Hepatocyte (in vitro differentiated cells): Measurements from ENCODE around the gene C20orf96. TPM values are rescaled to one million over a fixed set of nuclear protein-coding genes. Genes with fewer than 3 reads are reported as not detected.

Source experiments
- DNase-seq: peaks from one replicate; pipeline ENCODE4 v3.0.0-alpha.2; 2016; ENCODE audit warnings: low spot score
- H2AFZ ChIP-seq: fragments of 200-600 bp; sonication (generic); 2 replicates; pipeline ENCODE4 v1.6.0; 2016; ENCODE audit warnings: antibody characterized with exemption, mild to moderate bottlenecking
- H3K27ac ChIP-seq: fragments of 200-600 bp; sonication (generic); 2 replicates; pipeline ENCODE4 v1.5.1; 2016; ENCODE audit warnings: mild to moderate bottlenecking
- H3K27me3 ChIP-seq: fragments of 200-600 bp; sonication (generic); 2 replicates; pipeline ENCODE4 v1.6.1; 2016
- H3K36me3 ChIP-seq: fragments of 200-600 bp; sonication (generic); replicated peaks from 2 replicates; pipeline ENCODE4 v1.5.1; 2016; ENCODE audit warnings: low read depth; ENCODE audit not compliant: insufficient read depth
- H3K4me1 ChIP-seq: fragments of 200-600 bp; sonication (generic); 2 replicates; pipeline ENCODE4 v1.5.1; 2016; ENCODE audit warnings: mild to moderate bottlenecking, moderate library complexity; ENCODE audit not compliant: insufficient read depth
- H3K4me2 ChIP-seq: fragments of 200-600 bp; sonication (generic); 2 replicates; pipeline ENCODE4 v1.6.0; 2016
- H3K4me3 ChIP-seq: fragments of 200-600 bp; sonication (generic); 2 replicates; pipeline ENCODE4 v1.5.1; 2016; ENCODE audit warnings: mild to moderate bottlenecking
- H3K79me2 ChIP-seq: fragments of 200-600 bp; sonication (generic); 2 replicates; pipeline ENCODE4 v1.6.0; 2017; ENCODE audit warnings: mild to moderate bottlenecking
- H3K9me2 ChIP-seq: fragments of 200-600 bp; sonication (generic); replicated peaks from 2 replicates; pipeline ENCODE4 v1.6.0; 2017; ENCODE audit warnings: mild to moderate bottlenecking; ENCODE audit not compliant: insufficient read depth
- H3K9me3 ChIP-seq: fragments of 200-600 bp; sonication (generic); 2 replicates; pipeline ENCODE4 v1.5.1; 2016; ENCODE audit warnings: low read depth, mild to moderate bottlenecking
- H4K20me1 ChIP-seq: fragments of 200-600 bp; sonication (generic); 2 replicates; pipeline ENCODE4 v1.6.0; 2016; ENCODE audit warnings: mild to moderate bottlenecking; ENCODE audit not compliant: insufficient read depth, poor library complexity, severe bottlenecking
- EZH2 ChIP-seq: fragments of 200-600 bp; sonication (generic); IDR thresholded peaks from 2 replicates; pipeline ENCODE4 v1.6.1; 2016; ENCODE audit warnings: antibody characterized with exemption, mild to moderate bottlenecking, borderline replicate concordance
- EZH2phosphoT487 ChIP-seq: fragments of 200-600 bp; sonication (generic); IDR thresholded peaks from one replicate; pipeline ENCODE4 v1.6.1; 2018; ENCODE audit warnings: antibody characterized with exemption, mild to moderate bottlenecking, low read depth, moderate library complexity; ENCODE audit not compliant: unreplicated experiment, severe bottlenecking
- WGBS: methylation state at CpG from one replicate; pipeline ENCODE4 v1.1.6; 2016; ENCODE audit warnings: low lambda C conversion rate; ENCODE audit errors: missing lambda C conversion rate; 5-methylcytosine and 5-hydroxymethylcytosine counted together
- polyA plus RNA-seq: library from polyadenylated mRNA; unstranded; fragments of >200 nt; fragmentation: Nextera tagmentation; extraction: Ambion mirVana; gene quantifications from 2 replicates; pipeline ENCODE4 v1.2.1, GENCODE V29; 2016
- total RNA-seq: library from RNA; depleted of rRNA; stranded (reverse); fragments of >200 nt; gene quantifications from 2 replicates; pipeline ENCODE4 v1.2.3, GENCODE V29; 2014
- TF ChIP-seq, protein P1 (sequence below): fragments of 200-600 bp; sonication (generic); IDR thresholded peaks from 2 replicates; pipeline ENCODE4 v1.5.1; 2016; ENCODE audit warnings: antibody characterized with exemption, mild to moderate bottlenecking; ENCODE audit not compliant: poor library complexity

C20orf96 gene
- total and polyA plus RNA-seq, 2 experiments from 2014 or later = 3.5 to 10.6 TPM

- peaks cover 5% of the 10 kb centered on the region for H3K4me1 ChIP-seq
- TF ChIP-seq EZH2phosphoT487 (no peak), EZH2 (no peak)
- TF ChIP-seq, protein P1, sequence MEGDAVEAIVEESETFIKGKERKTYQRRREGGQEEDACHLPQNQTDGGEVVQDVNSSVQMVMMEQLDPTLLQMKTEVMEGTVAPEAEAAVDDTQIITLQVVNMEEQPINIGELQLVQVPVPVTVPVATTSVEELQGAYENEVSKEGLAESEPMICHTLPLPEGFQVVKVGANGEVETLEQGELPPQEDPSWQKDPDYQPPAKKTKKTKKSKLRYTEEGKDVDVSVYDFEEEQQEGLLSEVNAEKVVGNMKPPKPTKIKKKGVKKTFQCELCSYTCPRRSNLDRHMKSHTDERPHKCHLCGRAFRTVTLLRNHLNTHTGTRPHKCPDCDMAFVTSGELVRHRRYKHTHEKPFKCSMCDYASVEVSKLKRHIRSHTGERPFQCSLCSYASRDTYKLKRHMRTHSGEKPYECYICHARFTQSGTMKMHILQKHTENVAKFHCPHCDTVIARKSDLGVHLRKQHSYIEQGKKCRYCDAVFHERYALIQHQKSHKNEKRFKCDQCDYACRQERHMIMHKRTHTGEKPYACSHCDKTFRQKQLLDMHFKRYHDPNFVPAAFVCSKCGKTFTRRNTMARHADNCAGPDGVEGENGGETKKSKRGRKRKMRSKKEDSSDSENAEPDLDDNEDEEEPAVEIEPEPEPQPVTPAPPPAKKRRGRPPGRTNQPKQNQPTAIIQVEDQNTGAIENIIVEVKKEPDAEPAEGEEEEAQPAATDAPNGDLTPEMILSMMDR = no peak
- WGBS = 90% methylated on average over 4 of the region's 4 CpGs
- H3K79me2 ChIP-seq = peaks cover 32% of the 10 kb centered on the region
- H3K27me3 ChIP-seq = no peaks in the 10 kb centered on the region
- H3K27ac ChIP-seq = peak overlapping the region; percentile 8
- peaks cover 35% of the 10 kb centered on the region for H4K20me1 ChIP-seq
- H3K4me2 ChIP-seq = no peak overlapping the region
- H3K36me3 ChIP-seq = no peaks in the 10 kb centered on the region
- H2AFZ ChIP-seq = no peak overlapping the region
- no peaks in the 10 kb centered on the region for H3K9me3 ChIP-seq
- H3K4me3 ChIP-seq = no peak overlapping the region
- H3K9me2 ChIP-seq = no peaks in the 10 kb centered on the region
- DNase-seq = no peak
These were observed 39.3 kb upstream of the C20orf96 start for GRCh38 chr20:329851-330232.

GRCh38 chr20:328975-329695, 38.6 kb upstream of the C20orf96 start:
- peak overlapping the region; percentile 97 for H3K4me2 ChIP-seq
- no peak overlapping the region for H2AFZ ChIP-seq
- no peaks in the 10 kb centered on the region for H3K27me3 ChIP-seq
- no peaks in the 10 kb centered on the region for H3K36me3 ChIP-seq
- H3K27ac ChIP-seq = peak overlapping the region; percentile 29
- DNase-seq = no peak
- H3K9me2 ChIP-seq = no peaks in the 10 kb centered on the region
- TF ChIP-seq, protein P1 = no peak
- TF ChIP-seq EZH2phosphoT487 = no peak
- TF ChIP-seq EZH2 = no peak
- no peak overlapping the region for H3K4me3 ChIP-seq
- H3K9me3 ChIP-seq = no peaks in the 10 kb centered on the region
- 67% methylated on average over 7 of the region's 7 CpGs for WGBS
- peaks cover 5% of the 10 kb centered on the region for H3K4me1 ChIP-seq
- peaks cover 32% of the 10 kb centered on the region for H3K79me2 ChIP-seq
- peaks cover 35% of the 10 kb centered on the region for H4K20me1 ChIP-seq

GRCh38 chr20:328027-328974, 37.8 kb upstream of the C20orf96 start:
- peak; percentile 9 for DNase-seq
- H3K9me2 ChIP-seq = no peaks in the 10 kb centered on the region
- no peak for TF ChIP-seq EZH2
- TF ChIP-seq, protein P1 = no peak
- TF ChIP-seq EZH2phosphoT487 = no peak
- no peaks in the 10 kb centered on the region for H3K36me3 ChIP-seq
- peaks cover 5% of the 10 kb centered on the region for H3K4me1 ChIP-seq
- H3K27ac ChIP-seq = peak overlapping the region; percentile 79
- peak overlapping the region; percentile 61 for H3K4me3 ChIP-seq
- H3K27me3 ChIP-seq = no peaks in the 10 kb centered on the region
- no peaks in the 10 kb centered on the region for H3K9me3 ChIP-seq
- peaks cover 32% of the 10 kb centered on the region for H3K79me2 ChIP-seq
- peak overlapping the region; percentile 97 for H3K4me2 ChIP-seq
- WGBS = 54% methylated on average over 23 of the region's 31 CpGs
- peaks cover 35% of the 10 kb centered on the region for H4K20me1 ChIP-seq
- no peak overlapping the region for H2AFZ ChIP-seq
